Neuronal stem cell (in vitro differentiated cells): ENCODE data around the gene MIB2.

Experiments
- DNase-seq: peaks from one replicate; pipeline ENCODE4 v3.0.0-alpha.2; 2013; ENCODE audit warnings: low spot score
- H2AFZ ChIP-seq: one replicate; pipeline ENCODE4 v1.6.1; 2013; ENCODE audit warnings: mild to moderate bottlenecking, low read length, inconsistent platforms
- H2AK5ac ChIP-seq: 2 replicates; pipeline ENCODE4 v1.6.1; 2013; ENCODE audit warnings: low read depth, mild to moderate bottlenecking, inconsistent platforms, low read length, moderate library complexity, mixed read lengths
- H2BK120ac ChIP-seq: 2 replicates; pipeline ENCODE4 v1.6.1; 2013; ENCODE audit warnings: low read depth, mild to moderate bottlenecking, inconsistent platforms, low read length, moderate library complexity, mixed read lengths
- H2BK12ac ChIP-seq: one replicate; pipeline ENCODE4 v1.6.1; 2013; ENCODE audit warnings: low read length, inconsistent platforms
- H2BK15ac ChIP-seq: 2 replicates; pipeline ENCODE4 v1.6.1; 2013; ENCODE audit warnings: mild to moderate bottlenecking, low read length, inconsistent platforms, mixed read lengths
- H2BK5ac ChIP-seq: one replicate; pipeline ENCODE4 v1.6.1; 2013; ENCODE audit warnings: inconsistent platforms, mild to moderate bottlenecking, low read length, moderate library complexity
- H3K14ac ChIP-seq: one replicate; pipeline ENCODE4 v1.6.1; 2013; ENCODE audit warnings: low read length, inconsistent platforms
- H3K18ac ChIP-seq: 2 replicates; pipeline ENCODE4 v1.6.1; 2013; ENCODE audit warnings: low read length, inconsistent platforms
- H3K23ac ChIP-seq: 2 replicates; pipeline ENCODE4 v1.6.1; 2013; ENCODE audit warnings: low read depth, mild to moderate bottlenecking, mixed read lengths, low read length, inconsistent platforms; ENCODE audit not compliant: poor library complexity
- H3K27ac ChIP-seq: replicated peaks from 3 replicates; pipeline ENCODE4 v1.5.1; 2013; ENCODE audit warnings: low read length, inconsistent platforms
- H3K27me3 ChIP-seq, 3 experiments: 2 replicates each; pipeline ENCODE4 v1.6.1; 2013; ENCODE audit warnings: low read length in 3 of 3, mild to moderate bottlenecking in 2 of 3, inconsistent platforms in 1 of 3, low read depth in 1 of 3, mixed read lengths in 1 of 3, moderate library complexity in 1 of 3; ENCODE audit not compliant: control insufficient read depth in 3 of 3, insufficient read depth in 3 of 3
- H3K36me3 ChIP-seq, 2 donors: replicated peaks in 1 of 2; 2 replicates each; pipeline ENCODE4 v1.6.1; 2013; ENCODE audit warnings: low read length in 2 of 2; ENCODE audit not compliant: control insufficient read depth in 2 of 2, insufficient read depth in 2 of 2
- H3K4ac ChIP-seq: 2 replicates; pipeline ENCODE4 v1.6.1; 2013; ENCODE audit warnings: inconsistent platforms, mild to moderate bottlenecking, low read length, moderate library complexity
- H3K4me1 ChIP-seq, 2 donors: 1 replicate in 1 of 2; 2 replicates in 1 of 2; pipeline ENCODE4 v1.6.1; 2013; ENCODE audit warnings: low read length in 2 of 2, low read depth in 1 of 2; ENCODE audit not compliant: control insufficient read depth in 2 of 2, insufficient read depth in 1 of 2
- H3K4me2 ChIP-seq: one replicate; pipeline ENCODE4 v1.6.1; 2013; ENCODE audit warnings: mild to moderate bottlenecking, low read length, inconsistent platforms; ENCODE audit not compliant: insufficient read depth, poor library complexity, severe bottlenecking
- H3K4me3 ChIP-seq, 2 donors: 2 replicates each; pipeline ENCODE4 v1.5.1; 2013; ENCODE audit warnings: low read length in 2 of 2, mild to moderate bottlenecking in 2 of 2, inconsistent platforms in 1 of 2, moderate library complexity in 1 of 2
- H3K79me1 ChIP-seq: one replicate; pipeline ENCODE4 v1.6.1; 2013; ENCODE audit warnings: low read depth, mild to moderate bottlenecking, inconsistent platforms, low read length, moderate library complexity
- H3K9ac ChIP-seq: one replicate; pipeline ENCODE4 v1.6.1; 2013; ENCODE audit warnings: mild to moderate bottlenecking, low read depth, low read length, inconsistent platforms; ENCODE audit not compliant: poor library complexity
- H3K9me3 ChIP-seq, 2 donors: replicated peaks in 1 of 2; 2 replicates each; pipeline versions ENCODE3 to v1.6.1; 2013; ENCODE audit warnings: low read length in 2 of 2, mild to moderate bottlenecking in 2 of 2, inconsistent platforms in 1 of 2, low read depth in 1 of 2, mixed read lengths in 1 of 2, moderate library complexity in 1 of 2; ENCODE audit not compliant: control insufficient read depth in 2 of 2, insufficient read depth in 1 of 2
- H4K8ac ChIP-seq: one replicate; pipeline ENCODE4 v1.6.1; 2013; ENCODE audit warnings: low read depth, mild to moderate bottlenecking, inconsistent platforms, low read length, moderate library complexity
- H4K91ac ChIP-seq: one replicate; pipeline ENCODE4 v1.6.1; 2013; ENCODE audit warnings: low read length, low read depth, mild to moderate bottlenecking, inconsistent platforms; ENCODE audit not compliant: poor library complexity
- WGBS, 2 donors: extraction: QIAGEN DNeasy Blood & Tissue Kit; methylation state at CpG; one replicate each; pipeline ENCODE4 v1.1.7; 2013; ENCODE audit warnings: missing lambda C conversion rate in 2 of 2, mixed read lengths in 1 of 2; ENCODE audit not compliant: insufficient read length in 2 of 2, insufficient replicate concordance in 1 of 2; ENCODE audit errors: extremely low coverage in 2 of 2; 5-methylcytosine and 5-hydroxymethylcytosine counted together

MIB2 gene

GRCh38 chr1:1599030-1599934 is 16.0 kb upstream of the MIB2 start:
- H3K9ac ChIP-seq = peak overlapping the region; percentile 92
- no peak overlapping the region for H3K4ac ChIP-seq
- H2AK5ac ChIP-seq = peak overlapping the region; percentile 30
- H3K14ac ChIP-seq = peak overlapping the region; percentile 89
- peaks cover 20 to 59% (median 26%) of the 10 kb centered on the region in 3 experiments for H3K27me3 ChIP-seq
- WGBS, 2 donors = no CpG with 5 or more reads among the region's 111 CpGs
- peak overlapping the region; percentile 86 for H2AFZ ChIP-seq
- H3K4me2 ChIP-seq = peak overlapping the region; percentile 83
- peaks cover 2% of the 10 kb centered on the region for H3K79me1 ChIP-seq
- H3K23ac ChIP-seq = peak overlapping the region; percentile 96
- no peak overlapping the region for H2BK15ac ChIP-seq
- peaks cover 10 to 22% of the 10 kb centered on the region in 2 donors for H3K4me1 ChIP-seq
- H3K4me3 ChIP-seq = peak overlapping the region; percentile 61 to 84
- H2BK12ac ChIP-seq = peak overlapping the region; percentile 41
- peak overlapping the region; percentile 43 for H4K8ac ChIP-seq
- H2BK5ac ChIP-seq = peak overlapping the region; percentile 24
- no peak overlapping the region for H4K91ac ChIP-seq
- peak overlapping the region; percentile 92 for H3K18ac ChIP-seq
- no peaks in the 10 kb centered on the region for H3K36me3 ChIP-seq
- peaks cover 0 to 2% of the 10 kb centered on the region in 2 donors for H3K9me3 ChIP-seq
- no peak overlapping the region for H2BK120ac ChIP-seq
- DNase-seq = peak; percentile 44
- H3K27ac ChIP-seq = no peak overlapping the region

GRCh38 chr1:1599935-1600860 is 15.1 kb upstream of the MIB2 start, which contains the start of gene FNDC10:
TSS of gene FNDC10 (minus strand) at chr1:1600135. CDS start at chr1:1600015, 120 bp downstream.
- Histone ChIP-seq H3K27me3 (peaks cover 20 to 59% (median 26%) of the 10 kb centered on the region in 3 experiments), H2BK5ac (peak within 1 kb of the TSS; percentile 24), H3K27ac (no peak within 1 kb of the TSS), H2BK15ac (peak within 1 kb of the TSS; percentile 67), H3K4me2 (peak within 1 kb of the TSS; percentile 93), H3K18ac (peak within 1 kb of the TSS; percentile 96), H2AK5ac (peak within 1 kb of the TSS; percentile 86), H3K36me3 (no peaks in the 10 kb centered on the region), H3K14ac (peak within 1 kb of the TSS; percentile 100), H2AFZ (peak within 1 kb of the TSS; percentile 97), H3K9ac (peak within 1 kb of the TSS; percentile 92), H2BK120ac (no peak within 1 kb of the TSS), H3K4ac (peak within 1 kb of the TSS; percentile 37), H4K91ac (no peak within 1 kb of the TSS), H3K79me1 (peaks cover 2% of the 10 kb centered on the region), H3K4me3 (peak within 1 kb of the TSS; percentile 61 to 84), H4K8ac (peak within 1 kb of the TSS; percentile 43), H2BK12ac (peak within 1 kb of the TSS; percentile 41), H3K23ac (peak within 1 kb of the TSS; percentile 96), H3K4me1 (peaks cover 10 to 22% of the 10 kb centered on the region in 2 donors), H3K9me3 (peaks cover 0 to 2% of the 10 kb centered on the region in 2 donors)
- DNase-seq = no peak
- no CpG with 5 or more reads among the region's 125 CpGs for WGBS, 2 donors

GRCh38 chr1:1600861-1601563 is 14.3 kb upstream of the MIB2 start:
- Histone ChIP-seq H4K91ac (no peak overlapping the region), H3K27ac (no peak overlapping the region), H2BK12ac (peak overlapping the region; percentile 46), H4K8ac (peak overlapping the region; percentile 3), H3K4me1 (peaks cover 10 to 22% of the 10 kb centered on the region in 2 donors), H3K18ac (no peak overlapping the region), H3K14ac (peak overlapping the region; percentile 38), H2BK15ac (peak overlapping the region; percentile 67), H2AK5ac (peak overlapping the region; percentile 86), H3K4me2 (peak overlapping the region; percentile 93), H2AFZ (peak overlapping the region; percentile 97), H3K36me3 (no peaks in the 10 kb centered on the region), H2BK5ac (no peak overlapping the region), H3K4me3 (peak overlapping the region; percentile 27 to 61), H3K23ac (peak overlapping the region; percentile 96), H2BK120ac (no peak overlapping the region), H3K4ac (peak overlapping the region; percentile 37), H3K9ac (peak overlapping the region; percentile 72), H3K27me3 (peaks cover 20 to 58% (median 26%) of the 10 kb centered on the region in 3 experiments), H3K79me1 (peaks cover 2% of the 10 kb centered on the region), H3K9me3 (peaks cover 0 to 2% of the 10 kb centered on the region in 2 donors)
- no CpG with 5 or more reads among the region's 22 CpGs for WGBS, 2 donors
- no peak for DNase-seq
